Stimulated activated CD8-positive, alpha-beta memory T cell treated with anti-CD3 and anti-CD28 coated beads, Interleukin-12 subunit alpha, Interleukin-12 subunit beta, amount 100 ng/mL, for 1 hour (primary cell): Measurements from ENCODE around the gene SMPDL3B.
"Not testable (repeated sequence)": the region's sequence is repeated elsewhere in the genome, so short reads cannot be mapped to it uniquely, and the experiment has no call there.

Experiments used
- DNase-seq: peaks from one replicate; pipeline ENCODE4 v3.0.0-alpha.2; 2020; ENCODE audit warnings: low read depth

SMPDL3B gene

DNA sequence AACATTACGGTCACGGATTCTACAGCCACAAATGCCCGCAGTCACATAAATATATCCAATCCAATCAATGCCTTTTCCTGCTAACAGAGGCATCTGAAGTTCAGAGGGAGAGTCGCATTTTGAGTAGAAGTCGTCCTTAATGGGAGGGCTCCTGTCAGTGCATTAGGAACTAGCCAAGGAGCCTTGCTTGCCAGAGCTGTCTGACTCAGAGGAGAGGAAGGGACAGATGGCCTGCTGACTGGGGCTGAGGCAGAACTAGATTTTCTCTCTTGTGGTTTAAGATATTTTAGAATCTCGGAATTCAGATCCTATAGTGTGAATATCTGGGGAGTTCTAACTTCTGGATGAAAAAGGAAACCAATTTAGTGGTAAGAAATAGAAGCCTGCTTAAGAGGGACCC lies 35.6 kb downstream of the SMPDL3B start:
- DNase-seq = no peak

DNA sequence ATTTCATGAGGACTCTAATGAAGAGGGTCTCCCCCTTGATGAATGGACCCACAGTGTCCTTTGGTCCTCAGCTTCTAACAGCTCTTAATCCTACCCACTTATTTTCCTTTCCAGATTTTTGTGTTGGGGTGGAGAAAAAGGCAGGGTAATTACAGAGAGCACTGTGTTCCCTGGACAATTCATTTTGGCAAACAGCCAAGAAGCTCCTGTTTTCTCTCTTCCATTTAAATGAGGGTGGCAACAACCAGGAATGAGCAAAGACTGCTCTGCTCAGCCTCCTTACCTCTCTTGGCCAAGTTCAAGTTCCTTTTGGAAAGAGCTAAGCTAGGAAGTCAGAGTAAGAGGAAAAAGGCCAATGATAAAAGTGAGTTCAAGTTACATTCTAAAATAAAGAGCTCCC lies 36.9 kb downstream of the SMPDL3B start:
- DNase-seq = no peak

DNA sequence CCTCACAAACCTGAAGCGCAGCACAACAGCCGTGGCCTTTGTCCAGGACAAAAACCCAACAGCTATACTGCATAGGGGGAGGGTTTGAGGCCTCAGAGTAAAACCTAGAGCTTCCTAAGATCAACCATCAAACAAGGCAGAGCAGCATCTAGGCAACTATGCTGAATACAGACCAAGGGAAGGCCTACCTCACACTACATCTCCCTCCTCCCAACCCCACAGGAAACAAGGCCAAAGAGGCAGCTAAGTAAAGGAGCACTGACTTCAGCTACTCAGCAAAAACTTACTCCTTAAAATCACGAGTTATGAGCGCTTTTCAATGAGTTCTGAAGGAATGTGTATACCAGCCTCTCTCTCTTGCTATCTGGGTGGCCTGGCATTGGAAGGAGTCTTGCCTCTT lies 37.3 kb downstream of the SMPDL3B start:
- no peak for DNase-seq

DNA sequence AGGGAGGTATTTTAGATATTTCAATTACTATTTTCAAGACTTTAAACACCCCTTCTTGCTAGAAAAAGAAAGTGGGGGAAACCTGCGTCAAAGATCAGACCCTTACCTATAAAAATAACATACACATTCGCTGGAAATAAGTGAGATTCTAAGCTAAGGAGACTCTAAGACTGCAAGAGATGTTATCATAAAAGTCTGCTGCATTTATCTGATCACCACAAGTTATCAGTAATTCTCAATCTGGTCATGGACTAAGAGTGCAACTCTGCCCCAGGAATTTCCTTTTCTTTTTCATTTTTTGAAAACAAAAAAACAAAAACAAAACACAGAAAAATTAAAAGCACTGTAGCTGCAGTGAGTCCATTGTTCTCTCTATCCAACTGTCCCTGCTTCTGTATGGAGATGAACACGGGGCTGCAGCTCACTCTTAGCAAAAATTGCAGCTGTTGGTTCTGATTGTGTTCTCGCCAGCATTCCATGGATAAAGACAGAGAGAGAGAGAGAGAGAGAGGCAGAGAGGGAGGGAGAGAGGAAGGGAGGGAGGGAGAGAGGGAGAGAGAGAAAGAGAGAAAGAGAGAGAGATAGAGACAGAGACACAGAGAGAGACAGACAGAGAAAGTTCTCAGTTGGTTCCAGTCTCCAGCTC lies 39.1 kb downstream of the SMPDL3B start:
- DNase-seq = no peak

DNA sequence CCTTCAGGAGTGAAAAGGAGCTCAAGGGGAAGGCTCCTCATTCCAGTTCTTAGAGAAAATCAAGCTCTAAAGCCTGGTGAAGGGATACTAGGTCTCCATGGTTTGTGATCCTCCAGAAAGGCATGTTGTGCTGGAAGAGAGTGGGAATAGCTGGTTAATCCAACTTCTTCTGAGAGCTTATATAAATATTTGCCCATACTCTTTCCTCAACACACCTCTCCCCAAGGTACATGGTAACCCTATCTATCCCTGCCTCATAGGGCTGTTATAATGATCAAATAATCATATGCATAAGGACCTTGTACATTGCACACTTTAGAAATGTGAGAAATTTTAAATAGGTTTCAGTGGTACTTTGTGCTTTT lies 39.6 kb downstream of the SMPDL3B start:
- no peak for DNase-seq

DNA sequence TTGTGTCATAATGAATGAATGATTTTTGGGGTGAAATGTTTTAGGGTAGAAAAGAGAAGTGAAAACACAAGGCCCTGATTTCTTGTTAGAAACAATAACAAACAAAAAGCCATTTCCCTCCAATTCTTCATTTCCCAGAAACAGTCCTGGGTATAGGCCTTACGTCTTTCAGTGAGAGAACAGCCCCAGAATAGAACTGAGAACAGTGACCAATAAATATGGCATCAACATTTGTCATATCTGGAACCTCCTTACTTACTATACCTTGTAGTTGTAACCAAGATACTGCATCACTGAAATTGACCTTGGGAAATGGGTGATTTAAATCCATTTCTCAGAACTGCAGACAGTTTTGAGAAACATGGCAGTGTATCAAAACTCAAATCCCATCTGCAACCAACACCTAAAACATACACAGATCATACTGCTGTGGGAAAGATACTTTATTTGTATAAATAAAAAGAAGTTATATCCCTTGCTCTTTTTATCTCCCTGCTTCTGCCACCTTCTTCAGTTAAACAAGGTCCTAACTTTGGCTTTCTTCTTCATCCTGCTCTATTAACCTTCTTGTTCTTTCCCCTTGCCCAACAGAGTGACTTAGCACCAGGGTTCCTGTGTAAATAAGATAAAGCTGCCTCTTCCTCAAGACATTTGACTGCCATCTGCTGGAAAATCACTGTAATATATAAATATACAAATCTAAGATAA lies 44.5 kb downstream of the SMPDL3B start:
- no peak for DNase-seq

DNA sequence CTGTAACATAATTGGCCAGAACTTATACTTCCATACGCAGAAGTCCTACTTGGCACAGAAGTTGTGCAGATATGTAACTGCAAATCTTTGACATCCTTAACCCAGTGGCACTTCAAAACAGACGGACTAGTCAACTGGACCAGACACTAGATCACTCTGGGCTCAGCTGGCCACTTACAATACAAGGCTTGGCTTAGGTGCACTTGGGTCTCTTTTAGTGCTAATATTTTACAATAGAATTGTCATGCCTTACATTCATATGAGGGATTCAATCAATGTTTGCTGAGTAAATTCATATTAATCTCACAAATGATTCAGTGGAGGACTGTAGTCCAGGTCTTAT lies 45.0 kb downstream of the SMPDL3B start:
- DNase-seq = no peak

DNA sequence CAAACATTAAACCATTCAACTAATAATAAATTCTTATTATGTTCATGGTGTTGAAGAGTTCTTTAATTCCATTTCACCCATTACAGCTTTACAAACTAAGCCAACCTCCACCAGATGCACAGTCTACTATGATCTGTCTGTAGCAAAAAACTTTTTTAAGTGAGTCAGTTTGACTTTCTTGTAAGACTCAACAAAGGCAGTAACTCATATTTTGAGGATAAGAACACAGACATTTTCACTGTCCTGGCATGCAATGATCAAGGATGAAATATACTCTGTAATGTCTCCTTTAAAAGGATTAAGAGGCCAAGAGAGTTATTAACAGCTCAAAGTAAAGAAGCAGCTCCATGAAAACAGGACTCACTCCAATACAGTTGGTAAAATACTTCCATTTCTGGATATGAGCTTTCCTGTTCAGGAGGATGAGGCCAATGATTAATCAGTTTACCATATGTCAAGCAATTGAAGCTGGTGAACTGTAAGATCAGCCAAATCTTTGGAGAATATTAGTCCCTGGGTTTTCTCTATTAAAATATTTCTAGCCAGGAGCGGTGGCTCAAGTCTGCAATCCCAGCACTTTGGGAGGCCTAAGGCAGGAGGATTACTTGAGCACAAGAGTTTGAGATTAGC lies 45.5 kb downstream of the SMPDL3B start:
- DNase-seq = no peak

DNA sequence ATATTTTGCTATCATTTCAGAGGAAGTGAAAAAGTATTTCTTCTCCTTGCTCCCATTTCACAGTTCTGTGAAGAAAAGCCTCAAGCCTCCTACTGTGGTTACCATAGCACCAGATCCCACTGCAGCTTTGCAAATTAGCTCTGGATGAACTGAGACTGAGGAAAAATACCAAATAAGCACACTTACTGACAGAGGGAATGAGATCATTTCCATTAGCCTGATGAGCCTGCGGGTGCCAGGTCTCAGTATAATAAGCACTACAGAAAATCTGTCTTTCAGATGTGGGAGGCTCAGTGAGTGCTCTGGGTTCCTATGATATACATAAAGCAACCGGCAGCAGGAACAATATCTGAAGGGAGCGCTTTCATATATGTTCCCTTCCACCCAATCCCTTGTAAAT lies 46.3 kb downstream of the SMPDL3B start:
- no peak for DNase-seq

DNA sequence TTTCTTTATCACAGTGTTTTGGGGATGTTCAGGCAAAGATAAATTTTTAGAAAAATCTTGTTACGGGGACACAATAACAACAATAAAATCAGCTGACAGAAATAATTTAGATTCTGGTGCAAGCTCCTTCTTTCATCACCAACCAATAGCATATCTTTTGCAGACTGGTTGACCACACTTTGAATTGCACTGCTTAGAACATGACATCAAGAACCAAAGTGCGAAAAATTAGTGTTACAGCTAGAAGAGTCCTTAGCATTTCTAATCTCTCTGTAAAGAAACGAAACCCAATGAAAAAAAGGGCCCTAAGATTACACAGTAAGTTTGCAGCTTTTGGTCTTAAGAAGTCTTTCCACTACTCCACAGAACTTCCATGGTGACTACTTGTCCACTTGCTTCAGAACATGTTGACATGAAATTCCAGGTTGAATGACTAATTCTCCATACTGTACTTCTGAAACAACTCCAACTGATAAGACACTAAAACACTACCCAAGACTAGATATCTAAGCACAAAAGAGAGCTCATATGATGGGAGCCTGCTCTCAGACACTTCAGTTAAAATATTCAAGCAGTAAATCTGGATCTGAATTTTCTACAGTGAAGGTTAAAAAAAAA lies 56.2 kb downstream of the SMPDL3B start:
- DNase-seq = no peak

DNA sequence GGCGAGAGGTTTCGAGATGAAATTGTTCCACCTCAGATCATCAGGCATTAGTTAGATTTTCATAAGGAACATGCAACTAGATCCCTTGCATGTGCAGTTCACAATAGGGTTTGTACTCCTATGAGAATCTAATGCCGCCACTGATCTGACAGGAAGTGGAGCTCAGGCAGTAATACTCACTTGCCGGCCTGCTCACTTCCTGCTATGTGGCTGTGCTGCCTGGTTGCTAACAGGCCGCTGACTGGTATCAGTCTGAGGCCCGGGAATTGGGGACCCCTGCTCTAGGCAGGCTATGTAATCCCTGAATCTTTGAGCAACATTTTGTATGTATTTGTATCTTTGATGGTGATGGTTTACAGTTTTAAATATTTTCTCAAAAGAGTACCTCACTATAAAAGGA lies 57.5 kb downstream of the SMPDL3B start:
- peak; percentile 24 for DNase-seq

DNA sequence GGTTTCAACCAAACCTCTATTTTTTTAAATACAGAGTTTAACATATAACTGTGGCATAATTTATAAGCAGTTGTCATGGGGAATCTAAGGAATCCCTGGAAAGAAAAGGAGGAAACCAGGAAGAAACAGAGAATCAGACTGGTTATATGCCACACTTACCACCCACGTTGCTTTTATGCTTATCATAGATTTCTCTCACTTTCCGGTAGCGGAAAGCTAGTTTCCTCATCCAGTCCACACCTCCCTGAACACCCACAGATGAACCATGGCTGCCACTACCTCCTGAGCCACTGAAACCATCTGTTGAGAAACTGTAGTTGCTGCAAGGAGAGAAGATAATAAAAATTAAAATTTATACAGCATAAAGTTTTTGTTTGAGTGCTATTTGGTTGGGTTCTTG lies 58.4 kb downstream of the SMPDL3B start:
- DNase-seq = no peak

DNA sequence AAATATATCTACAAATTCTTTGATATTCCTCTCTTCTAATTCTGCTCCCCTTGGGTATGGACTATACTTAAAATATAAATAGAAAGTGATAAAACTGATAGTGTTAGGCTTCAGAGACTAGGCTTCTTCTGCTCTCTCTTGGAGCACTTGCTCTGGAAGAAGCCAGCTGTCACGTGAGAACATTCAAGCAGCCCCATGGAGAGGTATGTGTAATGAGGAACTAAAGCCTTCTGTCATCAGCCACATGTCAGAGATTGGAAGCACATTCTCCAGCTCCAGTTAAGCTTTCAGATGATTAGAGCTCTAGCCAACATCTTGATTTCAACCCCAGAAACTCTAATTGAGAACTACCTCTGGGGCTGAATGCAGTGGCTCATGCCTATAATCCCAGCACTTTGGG lies 59.3 kb downstream of the SMPDL3B start:
- DNase-seq = no peak

DNA sequence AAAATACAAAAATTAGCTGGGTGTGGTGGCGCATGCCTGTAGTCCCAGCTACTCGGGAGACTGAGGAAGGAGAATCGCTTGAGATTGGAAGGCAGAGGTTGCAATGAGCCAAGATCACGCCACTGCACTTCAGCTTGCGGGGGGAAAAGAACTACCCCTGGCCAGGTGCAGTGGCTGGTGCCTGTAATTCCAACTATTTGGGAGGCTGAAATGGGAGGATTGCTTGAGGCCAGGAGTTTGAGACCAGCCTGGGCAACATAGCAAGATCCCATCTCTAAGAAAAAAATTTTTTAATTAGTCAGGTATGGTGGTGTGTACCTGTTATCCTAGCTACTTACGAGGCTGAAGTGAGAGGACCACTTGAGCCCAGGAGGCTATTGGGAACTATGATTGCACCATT lies 59.7 kb downstream of the SMPDL3B start:
- not testable (repeated sequence) for DNase-seq

DNA sequence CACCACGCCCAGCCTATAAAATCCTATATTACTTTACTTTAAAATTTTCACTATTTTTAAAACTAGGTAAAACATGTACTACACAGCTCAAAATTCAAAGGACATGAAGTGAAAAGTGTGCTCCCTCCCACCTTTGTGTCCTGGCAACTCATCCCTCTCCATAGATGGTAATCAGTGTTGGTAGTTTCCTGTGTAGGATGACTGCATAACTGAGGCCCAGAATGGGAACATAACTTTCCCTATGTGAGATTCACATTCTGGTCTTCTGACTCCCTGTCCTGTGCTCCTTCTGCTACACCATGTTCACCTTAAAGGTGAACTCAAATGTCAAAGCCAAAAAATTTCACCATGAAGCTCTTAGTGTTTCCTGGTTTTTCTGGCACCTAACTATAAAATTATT lies 64.3 kb downstream of the SMPDL3B start:
- DNase-seq = no peak

DNA sequence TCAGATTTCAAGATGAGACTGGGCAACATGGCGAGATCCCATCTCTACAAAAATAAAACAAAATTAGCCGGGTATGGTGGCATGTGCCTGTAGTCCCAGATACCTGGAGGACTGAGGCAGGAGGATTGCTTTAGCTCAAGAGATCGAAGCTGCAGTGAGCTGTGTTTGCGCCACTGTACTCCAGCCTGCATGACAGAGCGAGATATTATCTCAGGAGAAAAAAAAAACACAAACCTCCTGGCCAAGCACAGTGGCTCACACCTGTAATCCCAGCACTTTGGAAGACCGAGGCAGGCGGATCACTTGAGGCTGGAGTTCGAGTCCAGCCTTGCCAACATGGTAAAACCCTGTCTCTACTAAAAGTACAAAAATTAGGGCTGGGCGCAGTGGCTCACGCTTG lies 67.8 kb downstream of the SMPDL3B start:
- no peak for DNase-seq

DNA sequence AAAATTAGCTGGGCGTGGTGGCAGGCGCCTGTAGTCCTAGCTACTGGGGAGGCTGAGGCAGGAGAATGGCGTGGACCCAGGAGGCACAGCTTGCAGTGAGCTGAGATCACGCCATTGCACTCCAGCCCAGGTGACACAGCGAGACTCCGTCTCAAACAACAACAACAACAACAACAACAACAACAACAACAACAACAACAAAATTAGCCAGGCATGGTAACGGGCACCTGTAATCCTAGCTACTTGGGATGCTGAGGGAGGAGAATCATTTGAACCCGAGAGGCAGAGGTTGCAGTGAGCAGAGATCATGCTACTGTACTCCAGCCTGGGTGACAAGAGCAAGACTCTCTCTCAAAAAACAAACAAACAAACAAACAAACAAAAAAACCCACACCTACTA lies 68.3 kb downstream of the SMPDL3B start:
- DNase-seq = not testable (repeated sequence)
